ENCODE results near the gene GHRHR. TPM values are rescaled to one million over a fixed set of nuclear protein-coding genes. Genes with fewer than 3 reads are reported as not detected.

GHRHR gene
- total and polyA plus RNA-seq, 2 of the 4 experiments (the other 2 are of a cell fraction), result not detected

GRCh38 chr7:30933124-30933974 lies 30.4 kb upstream of the GHRHR start:
- H3K9me3 ChIP-seq (ENCODE audit: control insufficient read depth, insufficient read depth, low read length), result no peaks in the 10 kb centered on the region
- no peak overlapping the region for H3K23ac ChIP-seq (ENCODE audit: low read depth, low read length)
- dilution Hi-C loops (cut with HindIII; ENCODE audit: low sequenced_read_pairs, unreplicated experiment), result no loop called here
- no peak overlapping the region for H2BK20ac ChIP-seq (ENCODE audit: low read depth, low read length)
- intact Hi-C loops (cut with micrococcal nuclease), result no loop called here
- H2BK120ac ChIP-seq (ENCODE audit: low read depth, low read length), result no peak overlapping the region
- H3K27me3 ChIP-seq (ENCODE audit: control insufficient read depth, insufficient read depth, low read length), result peaks cover 26% of the 10 kb centered on the region
- H4K5ac ChIP-seq (ENCODE audit: low read depth, low read length), result no peak overlapping the region
- no peaks in the 10 kb centered on the region for H3K36me3 ChIP-seq (ENCODE audit: control insufficient read depth, insufficient read depth, low read length)
- ChIA-PET POLR2A (ENCODE audit: unreplicated experiment) (no interaction called here), CTCF (no interaction called here)
- H3K27ac ChIP-seq (ENCODE audit: insufficient read depth, low read length), result no peak overlapping the region
- no peak overlapping the region for H3K56ac ChIP-seq (ENCODE audit: extremely low read depth, insufficient read depth, low read length)
- H4K91ac ChIP-seq (ENCODE audit: insufficient read depth, low read depth, low read length), result no peak overlapping the region
- H3K9ac ChIP-seq (ENCODE audit: low read depth, low read length), result no peak overlapping the region
- no peaks in the 10 kb centered on the region for H3K9me1 ChIP-seq (ENCODE audit: insufficient read depth, low read length)
- H2AK9ac ChIP-seq (replicated peaks; ENCODE audit: low read depth, low read length, poor library complexity), result no peak overlapping the region
- no peak for DNase-seq
- H2AK5ac ChIP-seq (ENCODE audit: low read depth, low read length), result no peak overlapping the region
- H3K14ac ChIP-seq (replicated peaks; ENCODE audit: low read depth, low read length), result no peak overlapping the region
- no peaks in the 10 kb centered on the region for H3K79me1 ChIP-seq (ENCODE audit: low read depth in 1 of 2, low read length in 2 of 2)
- H3K4ac ChIP-seq (ENCODE audit: low read depth, low read length), result no peak overlapping the region
- H4K8ac ChIP-seq (ENCODE audit: low read depth in 2 of 2, low read length in 2 of 2), result no peak overlapping the region
- TF ChIP-seq BHLHE40 (IDR thresholded peaks at IDR 0.05; ENCODE audit: low read depth, low read length), result no peak
- no peak for TF ChIP-seq RCOR1 (IDR thresholded peaks at IDR 0.05; ENCODE audit: insufficient replicate concordance, low read length)
- TF ChIP-seq POLR2A (IDR thresholded peaks at IDR 0.05; ENCODE audit: low read depth, low read length), result no peak
- no peak for TF ChIP-seq CEBPB (IDR thresholded peaks at IDR 0.05; ENCODE audit: low read depth, low read length)
- TF ChIP-seq, protein P1, sequence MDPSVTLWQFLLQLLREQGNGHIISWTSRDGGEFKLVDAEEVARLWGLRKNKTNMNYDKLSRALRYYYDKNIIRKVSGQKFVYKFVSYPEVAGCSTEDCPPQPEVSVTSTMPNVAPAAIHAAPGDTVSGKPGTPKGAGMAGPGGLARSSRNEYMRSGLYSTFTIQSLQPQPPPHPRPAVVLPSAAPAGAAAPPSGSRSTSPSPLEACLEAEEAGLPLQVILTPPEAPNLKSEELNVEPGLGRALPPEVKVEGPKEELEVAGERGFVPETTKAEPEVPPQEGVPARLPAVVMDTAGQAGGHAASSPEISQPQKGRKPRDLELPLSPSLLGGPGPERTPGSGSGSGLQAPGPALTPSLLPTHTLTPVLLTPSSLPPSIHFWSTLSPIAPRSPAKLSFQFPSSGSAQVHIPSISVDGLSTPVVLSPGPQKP (IDR thresholded peaks at IDR 0.05; ENCODE audit: borderline replicate concordance, low read depth, low read length), result no peak
- TF ChIP-seq NFE2L2 (IDR thresholded peaks at IDR 0.05; ENCODE audit: low read depth, low read length), result no peak
- no peak for TF ChIP-seq MAFK (IDR thresholded peaks at IDR 0.05; ENCODE audit: low read depth, low read length)
- TF ChIP-seq FOS (IDR thresholded peaks at IDR 0.05; ENCODE audit: low read depth, low read length), result no peak
- TF ChIP-seq RFX5 (IDR thresholded peaks at IDR 0.05; ENCODE audit: low read depth, low read length), result no peak
- TF ChIP-seq MXI1 (IDR thresholded peaks at IDR 0.05; ENCODE audit: borderline replicate concordance, low read depth, low read length), result no peak
- TF ChIP-seq, protein P2, sequence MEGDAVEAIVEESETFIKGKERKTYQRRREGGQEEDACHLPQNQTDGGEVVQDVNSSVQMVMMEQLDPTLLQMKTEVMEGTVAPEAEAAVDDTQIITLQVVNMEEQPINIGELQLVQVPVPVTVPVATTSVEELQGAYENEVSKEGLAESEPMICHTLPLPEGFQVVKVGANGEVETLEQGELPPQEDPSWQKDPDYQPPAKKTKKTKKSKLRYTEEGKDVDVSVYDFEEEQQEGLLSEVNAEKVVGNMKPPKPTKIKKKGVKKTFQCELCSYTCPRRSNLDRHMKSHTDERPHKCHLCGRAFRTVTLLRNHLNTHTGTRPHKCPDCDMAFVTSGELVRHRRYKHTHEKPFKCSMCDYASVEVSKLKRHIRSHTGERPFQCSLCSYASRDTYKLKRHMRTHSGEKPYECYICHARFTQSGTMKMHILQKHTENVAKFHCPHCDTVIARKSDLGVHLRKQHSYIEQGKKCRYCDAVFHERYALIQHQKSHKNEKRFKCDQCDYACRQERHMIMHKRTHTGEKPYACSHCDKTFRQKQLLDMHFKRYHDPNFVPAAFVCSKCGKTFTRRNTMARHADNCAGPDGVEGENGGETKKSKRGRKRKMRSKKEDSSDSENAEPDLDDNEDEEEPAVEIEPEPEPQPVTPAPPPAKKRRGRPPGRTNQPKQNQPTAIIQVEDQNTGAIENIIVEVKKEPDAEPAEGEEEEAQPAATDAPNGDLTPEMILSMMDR (conservative IDR thresholded peaks at IDR 0.05; ENCODE audit: low read depth, low read length), result no peak
- TF ChIP-seq SMC3 (IDR thresholded peaks at IDR 0.05; ENCODE audit: low read depth, low read length), result no peak
- no peak for ATAC-seq (ENCODE audit: low read depth)
- H3K4me1 ChIP-seq (ENCODE audit: control insufficient read depth, insufficient read depth, low read length), result no peaks in the 10 kb centered on the region
- no peak overlapping the region for H3K18ac ChIP-seq (ENCODE audit: low read depth, low read length)
- H4K20me1 ChIP-seq (ENCODE audit: insufficient read depth, low read length), result no peaks in the 10 kb centered on the region
- BruUV-seq (replicated peaks), result no TSS peak
- H3K4me2 ChIP-seq (ENCODE audit: low read depth, low read length), result no peak overlapping the region
- no peak overlapping the region for H2AFZ ChIP-seq (replicated peaks; ENCODE audit: low read length, poor library complexity)
- in situ Hi-C loops (cut with MboI; ENCODE audit: low sequenced_read_pairs), result no loop called here
- WGBS, 2 experiments (ENCODE audit: extremely low coverage in 2 of 2, insufficient read length in 1 of 2), result 63% methylated on average over 11 of the region's 26 CpGs; no CpG with 5 or more reads in 1 of the 2 experiments
- H2BK15ac ChIP-seq (ENCODE audit: low read depth, low read length), result no peak overlapping the region
- no peak overlapping the region for H3K4me3 ChIP-seq (ENCODE audit: insufficient read depth, low read depth, low read length)
- no peak overlapping the region for H2BK5ac ChIP-seq (ENCODE audit: low read depth, low read length, poor library complexity, severe bottlenecking)
